HepG2 (cell line): ENCODE data around the gene TNFRSF6B. TPM values are rescaled to one million over a fixed set of nuclear protein-coding genes. Genes with fewer than 3 reads are reported as not detected.

ENCODE experiments used
- ATF1 ChIP-seq: IDR thresholded peaks from 2 replicates; pipeline ENCODE4 v1.6.1; 2016; ENCODE audit warnings: mild to moderate bottlenecking, control low read depth
- CBX5 ChIP-seq: sonication (generic); formaldehyde crosslinking; IDR thresholded peaks from 2 replicates; pipeline ENCODE4 v1.4.0; 2020; ENCODE audit warnings: missing genetic modification reagents, borderline replicate concordance
- CTCF ChIP-seq: sonication (generic); formaldehyde crosslinking; IDR thresholded peaks from 2 replicates; pipeline ENCODE4 v1.5.0; 2020; ENCODE audit warnings: mild to moderate bottlenecking, missing genetic modification reagents, moderate library complexity
- GABPB1 ChIP-seq: IDR thresholded peaks from 2 replicates; pipeline ENCODE4 v1.6.1; 2016; ENCODE audit warnings: mild to moderate bottlenecking, missing genetic modification reagents, moderate library complexity, missing compliant biosample characterization
- GLI4 ChIP-seq: sonication (generic); formaldehyde crosslinking; IDR thresholded peaks from 2 replicates; pipeline ENCODE4 v1.5.1; 2020; ENCODE audit warnings: missing genetic modification reagents, mild to moderate bottlenecking, moderate library complexity, borderline replicate concordance
- IKZF4 ChIP-seq: sonication (generic); formaldehyde crosslinking; IDR thresholded peaks from 2 replicates; pipeline ENCODE4 v1.5.1; 2020; ENCODE audit warnings: borderline replicate concordance, mild to moderate bottlenecking, low read depth, missing genetic modification reagents; ENCODE audit errors: not compliant biosample characterization
- NR2C2 ChIP-seq: sonication (generic); formaldehyde crosslinking; IDR thresholded peaks from 2 replicates; pipeline ENCODE4 v1.4.0; 2020; ENCODE audit warnings: missing genetic modification reagents, mild to moderate bottlenecking, moderate library complexity, borderline replicate concordance
- PCBP1 ChIP-seq: fragments of 200-400 bp; formaldehyde crosslinking; IDR thresholded peaks from 2 replicates; pipeline ENCODE4 v1.6.1; 2017; ENCODE audit warnings: mild to moderate bottlenecking, low read depth, low read length, borderline replicate concordance
- RFX3 ChIP-seq: IDR thresholded peaks from 2 replicates; pipeline ENCODE4 v1.6.1; 2016; ENCODE audit warnings: missing biosample characterization, missing genetic modification reagents
- SMC3 ChIP-seq: IDR thresholded peaks from 2 replicates; pipeline ENCODE4 v1.6.1; 2011; ENCODE audit warnings: low read length, improper control_type of control experiment
- XRCC5 ChIP-seq: fragments of 200-400 bp; formaldehyde crosslinking; optimal IDR thresholded peaks from 2 replicates; pipeline ENCODE3; 2017; ENCODE audit warnings: mild to moderate bottlenecking, low read length
- ZIK1 ChIP-seq: sonication (generic); formaldehyde crosslinking; IDR thresholded peaks from 2 replicates; pipeline ENCODE4 v1.5.0; 2020; ENCODE audit warnings: mild to moderate bottlenecking, low read depth, missing genetic modification reagents, borderline replicate concordance
- ZMYM4 ChIP-seq: sonication (generic); formaldehyde crosslinking; IDR thresholded peaks from 2 replicates; pipeline ENCODE4 v1.8.1; 2023; ENCODE audit warnings: mild to moderate bottlenecking, missing genetic modification reagents
- ZNF136 ChIP-seq: sonication (generic); formaldehyde crosslinking; IDR thresholded peaks from 2 replicates; pipeline ENCODE4 v1.8.1; 2022; ENCODE audit warnings: low read depth, mild to moderate bottlenecking, moderate library complexity, missing genetic modification reagents
- ZNF263 ChIP-seq: sonication (generic); formaldehyde crosslinking; IDR thresholded peaks from 2 replicates; pipeline ENCODE4 v1.4.0; 2020; ENCODE audit warnings: missing genetic modification reagents
- ZNF687 ChIP-seq: sonication (generic); formaldehyde crosslinking; IDR thresholded peaks from 2 replicates; pipeline ENCODE4 v1.5.1; 2020; ENCODE audit warnings: mild to moderate bottlenecking, missing genetic modification reagents, moderate library complexity
- ZNF709 ChIP-seq: sonication (generic); formaldehyde crosslinking; IDR thresholded peaks from 2 replicates; pipeline ENCODE4 v1.5.0; 2020; ENCODE audit warnings: mild to moderate bottlenecking, missing genetic modification reagents
- ZNF746 ChIP-seq: sonication (generic); formaldehyde crosslinking; IDR thresholded peaks from 2 replicates; pipeline ENCODE4 v1.8.0; 2022; ENCODE audit warnings: mild to moderate bottlenecking, missing genetic modification reagents
- ZNF781 ChIP-seq: sonication (generic); formaldehyde crosslinking; IDR thresholded peaks from 2 replicates; pipeline ENCODE4 v1.5.1; 2020; ENCODE audit warnings: borderline replicate concordance, mild to moderate bottlenecking, missing genetic modification reagents; ENCODE audit errors: not compliant biosample characterization
- ZNF788 ChIP-seq: sonication (generic); formaldehyde crosslinking; IDR thresholded peaks from 2 replicates; pipeline ENCODE4 v1.5.0; 2020; ENCODE audit warnings: mild to moderate bottlenecking, missing genetic modification reagents, borderline replicate concordance
- polyA plus RNA-seq, 8 experiments: library from polyadenylated mRNA; depleted of rRNA in 3 of 8; stranded (reverse) in 7 of 8; unstranded in 1 of 8; fragments of >200 nt; fragmentation: Illumina TruSeq in 4 of 8; extraction: Trizol in 4 of 8; gene quantifications; 2 replicates each; pipeline versions ENCODE4 v1.2.1 to v1.2.3, GENCODE V29; 2011 to 2016; ENCODE audit warnings: low read depth in 4 of 8, missing spikeins in 1 of 8, mixed read lengths in 1 of 8; ENCODE audit not compliant: insufficient read depth in 1 of 8
- total RNA-seq, 5 experiments: library from RNA; depleted of rRNA; stranded (reverse); fragments of >200 nt; fragmentation: Illumina TruSeq; extraction: Trizol; gene quantifications; 2 replicates each; pipeline ENCODE4 v1.2.3, GENCODE V29; 2016; ENCODE audit warnings: low read depth in 1 of 5
- TF ChIP-seq, protein P1 (sequence below): sonication (generic); formaldehyde crosslinking; IDR thresholded peaks from 2 replicates; pipeline ENCODE4 v1.5.1; 2020; ENCODE audit warnings: missing genetic modification reagents, mild to moderate bottlenecking, borderline replicate concordance

Gene TNFRSF6B
- total and polyA plus RNA-seq, 2 of the 13 experiments (the other 11 are each of a cell fraction or from before 2014, with no cell fraction given): 0.24 TPM; not detected in 1

DNA sequence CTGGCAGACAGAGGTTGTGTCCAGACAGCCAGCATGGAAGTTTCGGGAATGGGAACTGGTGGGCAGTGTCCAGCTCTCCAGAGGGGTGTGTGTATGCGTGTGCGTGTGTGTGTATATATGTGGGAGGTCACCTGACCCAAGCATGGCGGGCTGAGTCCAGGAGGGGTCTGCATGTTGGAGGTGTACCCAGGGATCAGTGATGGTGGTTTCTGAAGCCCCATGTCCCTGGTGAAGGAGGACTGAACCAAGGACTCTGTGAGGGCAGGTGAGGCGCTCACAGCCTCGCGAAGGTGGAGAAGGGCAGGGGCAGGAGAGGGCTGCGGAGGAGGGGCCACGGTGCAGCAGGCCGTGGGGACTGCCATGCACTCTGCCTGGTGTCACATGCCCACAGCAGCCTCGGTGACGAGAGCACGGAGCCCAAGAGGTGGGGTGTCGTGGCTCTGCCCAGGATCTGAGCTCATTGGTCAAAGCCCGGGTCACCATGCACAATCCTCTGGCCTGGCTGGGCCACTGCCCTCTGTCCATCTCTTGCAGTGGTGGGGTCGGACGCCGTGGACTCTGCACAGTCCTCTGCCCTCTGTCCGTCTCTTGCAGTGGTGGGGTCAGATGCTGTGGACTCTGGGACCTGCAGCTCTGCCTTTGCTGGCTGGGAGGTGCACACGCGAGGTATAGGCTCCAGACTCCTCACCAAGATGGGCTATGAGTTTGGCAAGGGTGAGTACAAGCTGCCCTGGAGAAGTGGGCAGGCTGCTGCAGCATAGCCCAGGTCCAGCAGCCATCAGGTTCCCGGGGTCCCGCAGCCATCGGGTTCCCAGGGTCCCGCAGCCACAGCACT lies 37.9 kb downstream of the TNFRSF6B start (continued):
- no peak for TF ChIP-seq CBX5
- TF ChIP-seq, protein P1, sequence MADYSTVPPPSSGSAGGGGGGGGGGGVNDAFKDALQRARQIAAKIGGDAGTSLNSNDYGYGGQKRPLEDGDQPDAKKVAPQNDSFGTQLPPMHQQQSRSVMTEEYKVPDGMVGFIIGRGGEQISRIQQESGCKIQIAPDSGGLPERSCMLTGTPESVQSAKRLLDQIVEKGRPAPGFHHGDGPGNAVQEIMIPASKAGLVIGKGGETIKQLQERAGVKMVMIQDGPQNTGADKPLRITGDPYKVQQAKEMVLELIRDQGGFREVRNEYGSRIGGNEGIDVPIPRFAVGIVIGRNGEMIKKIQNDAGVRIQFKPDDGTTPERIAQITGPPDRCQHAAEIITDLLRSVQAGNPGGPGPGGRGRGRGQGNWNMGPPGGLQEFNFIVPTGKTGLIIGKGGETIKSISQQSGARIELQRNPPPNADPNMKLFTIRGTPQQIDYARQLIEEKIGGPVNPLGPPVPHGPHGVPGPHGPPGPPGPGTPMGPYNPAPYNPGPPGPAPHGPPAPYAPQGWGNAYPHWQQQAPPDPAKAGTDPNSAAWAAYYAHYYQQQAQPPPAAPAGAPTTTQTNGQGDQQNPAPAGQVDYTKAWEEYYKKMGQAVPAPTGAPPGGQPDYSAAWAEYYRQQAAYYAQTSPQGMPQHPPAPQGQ (CRISPR knock-in tag): 0 out of 2 replicates have a peak, but pooled peaks have one; percentile 35
- no peak for TF ChIP-seq ATF1
- TF ChIP-seq ZNF687 (CRISPR knock-in tag): peak; percentile 77
- TF ChIP-seq ZNF746 (CRISPR knock-in tag): peak; percentile 27; the same call in 1 of the 2 replicates
- peak; percentile 56; the same call in 1 of the 2 replicates for TF ChIP-seq ZNF136 (CRISPR knock-in tag)
- no peak for TF ChIP-seq RFX3 (CRISPR knock-in tag)
- 0 out of 2 replicates have a peak, but pooled peaks have one; percentile 29 for TF ChIP-seq ZIK1 (CRISPR knock-in tag)
- peak; percentile 77 for TF ChIP-seq ZNF263
- no peak for TF ChIP-seq ZNF781 (CRISPR knock-in tag)
- TF ChIP-seq CTCF: no peak
- TF ChIP-seq XRCC5: no peak
- TF ChIP-seq GABPB1 (CRISPR knock-in tag): peak; percentile 19; the same call in 1 of the 2 replicates
- peak; percentile 76 for TF ChIP-seq NR2C2
- TF ChIP-seq ZNF709 (CRISPR knock-in tag): peak; percentile 47; the same call in 1 of the 2 replicates
- TF ChIP-seq IKZF4 (CRISPR knock-in tag): peak; percentile 16
- 0 out of 2 replicates have a peak, but pooled peaks have one; percentile 27 for TF ChIP-seq ZNF788
- 0 out of 2 replicates have a peak, but pooled peaks have one; percentile 32 for TF ChIP-seq GLI4 (CRISPR knock-in tag)
- no peak for TF ChIP-seq SMC3
- peak; percentile 76 for TF ChIP-seq PCBP1
- peak; percentile 72 for TF ChIP-seq ZMYM4 (CRISPR knock-in tag)
